Epithelial cell of prostate (primary cell): ENCODE data around the gene RAE1.

Experiments
- DNase-seq: peaks from one replicate; pipeline ENCODE4 v3.0.0-alpha.2; 2011; ENCODE audit warnings: low read depth, low spot score
- H3K27ac ChIP-seq: fragments of 450-650 bp; 2 replicates; pipeline ENCODE4 v1.5.1; 2017; ENCODE audit warnings: mild to moderate bottlenecking

Gene RAE1

DNA sequence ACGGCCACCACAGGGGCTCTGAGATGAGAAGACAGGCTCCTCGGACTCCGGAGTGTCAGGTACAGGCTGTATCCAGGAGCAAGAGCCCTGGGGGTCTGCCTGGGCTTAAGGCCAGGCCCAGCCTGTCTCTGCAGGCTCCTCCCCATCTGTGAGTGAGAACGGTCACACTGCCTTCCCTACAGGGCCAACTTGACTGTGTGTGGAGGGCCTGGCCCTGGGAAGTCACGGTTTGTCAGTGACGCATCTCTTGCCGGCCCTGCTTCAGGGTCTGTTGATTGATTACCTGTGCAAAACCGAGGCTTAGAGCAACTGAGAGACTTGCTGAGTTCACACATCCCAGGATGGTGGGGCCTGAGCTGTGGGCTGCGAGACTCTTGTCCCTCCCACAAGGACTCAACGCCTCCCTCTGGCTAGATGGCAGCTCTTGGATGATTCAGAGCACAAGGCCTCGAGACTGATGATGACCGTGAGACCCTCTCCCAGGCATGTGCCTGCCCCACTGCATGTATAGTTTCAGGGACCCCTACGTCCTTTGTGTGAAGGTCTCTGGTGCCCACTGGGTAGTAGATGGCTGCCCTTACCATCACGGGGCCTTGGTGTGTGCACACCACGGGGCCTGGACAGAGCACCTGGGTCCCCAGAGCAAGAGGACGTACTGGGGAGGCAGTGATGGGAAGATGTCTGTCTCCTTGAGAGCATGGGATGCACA is 46.1 kb downstream of the RAE1 start:
- H3K27ac ChIP-seq = no peak overlapping the region
- DNase-seq = no peak

DNA sequence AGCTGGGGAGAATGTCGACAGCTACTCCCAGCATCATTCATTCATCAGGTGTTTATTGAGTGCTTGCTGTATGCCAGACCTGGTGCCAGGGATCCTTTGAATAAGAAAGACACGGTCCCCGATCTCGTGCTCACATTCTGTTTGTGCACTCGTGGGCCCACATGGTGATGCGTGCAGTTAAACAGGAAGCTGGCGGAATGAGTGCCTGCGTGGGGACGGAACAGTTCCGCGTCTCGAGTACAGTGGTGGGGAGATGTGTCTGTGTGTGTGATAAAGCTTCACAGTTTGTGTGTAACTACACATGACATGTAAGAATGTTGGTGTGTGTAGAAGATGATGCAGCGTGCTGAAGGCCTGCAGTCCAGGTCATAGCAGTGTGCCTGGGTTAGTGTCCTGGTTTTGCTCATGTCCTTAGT is 46.6 kb downstream of the RAE1 start:
- DNase-seq = no peak
- H3K27ac ChIP-seq = no peak overlapping the region

- H3K27ac ChIP-seq = no peak overlapping the region
- no peak for DNase-seq
Observed at GRCh38 chr20:57398231-57398821, 47.3 kb downstream of the RAE1 start.

- H3K27ac ChIP-seq = no peak overlapping the region
- no peak for DNase-seq
Observed at GRCh38 chr20:57398901-57399535, 48.0 kb downstream of the RAE1 start.

DNA sequence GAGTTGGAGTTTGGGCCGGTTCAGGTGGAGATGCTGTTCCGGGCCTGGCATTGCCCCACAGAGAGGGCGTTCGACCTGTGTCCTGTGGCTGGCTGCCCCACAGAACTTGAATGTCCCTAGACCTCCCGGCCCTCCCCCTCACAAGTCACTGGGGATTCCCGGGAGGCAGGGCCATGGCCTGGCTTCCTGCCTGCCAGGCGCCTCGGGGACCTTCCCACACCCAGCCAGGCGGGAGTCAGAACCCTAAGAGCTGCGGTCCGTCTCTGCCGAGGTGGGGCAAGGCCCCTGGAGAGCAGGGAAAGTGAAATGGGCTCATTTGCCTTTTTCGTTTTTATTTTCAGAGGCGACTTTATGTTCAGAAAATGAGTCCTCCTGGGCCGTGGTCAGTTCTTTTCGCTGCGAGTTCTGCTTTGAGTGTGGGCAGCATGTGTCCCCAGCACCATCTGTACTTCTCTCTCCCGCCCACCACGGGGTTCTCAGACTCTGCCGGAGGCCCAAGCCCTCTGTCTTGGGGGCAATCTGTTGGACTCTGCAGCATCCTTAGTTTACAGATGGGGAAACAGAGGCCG is 48.6 kb downstream of the RAE1 start:
- no peak for DNase-seq
- no peak overlapping the region for H3K27ac ChIP-seq

DNA sequence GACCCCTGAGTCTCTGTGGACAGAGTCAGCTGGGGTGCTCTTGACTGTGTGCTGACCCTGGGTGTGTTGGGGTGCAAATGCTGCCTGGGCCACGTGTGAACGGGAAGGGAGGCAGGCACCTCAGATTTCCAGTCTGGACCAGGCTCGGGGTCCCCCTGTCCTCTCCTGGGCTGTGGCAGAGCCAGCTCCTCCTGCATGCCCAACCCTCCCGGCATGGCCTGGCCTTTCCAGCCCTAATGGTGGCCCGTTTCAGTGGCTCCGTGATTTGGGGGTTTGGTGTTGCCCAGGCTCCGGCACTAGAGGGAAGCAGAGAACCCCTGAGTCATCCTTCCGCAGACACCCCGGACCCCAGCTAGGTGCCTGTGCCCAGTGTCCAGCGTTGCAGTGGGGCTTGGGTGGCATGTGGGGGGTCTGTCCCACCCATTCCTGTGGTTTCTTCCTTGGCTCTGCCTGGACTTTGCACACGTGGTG is 49.2 kb downstream of the RAE1 start:
- no peak overlapping the region for H3K27ac ChIP-seq
- DNase-seq = no peak

- no peak for DNase-seq
- H3K27ac ChIP-seq = no peak overlapping the region
Observed at GRCh38 chr20:57400821-57401564, 49.9 kb downstream of the RAE1 start.

DNA sequence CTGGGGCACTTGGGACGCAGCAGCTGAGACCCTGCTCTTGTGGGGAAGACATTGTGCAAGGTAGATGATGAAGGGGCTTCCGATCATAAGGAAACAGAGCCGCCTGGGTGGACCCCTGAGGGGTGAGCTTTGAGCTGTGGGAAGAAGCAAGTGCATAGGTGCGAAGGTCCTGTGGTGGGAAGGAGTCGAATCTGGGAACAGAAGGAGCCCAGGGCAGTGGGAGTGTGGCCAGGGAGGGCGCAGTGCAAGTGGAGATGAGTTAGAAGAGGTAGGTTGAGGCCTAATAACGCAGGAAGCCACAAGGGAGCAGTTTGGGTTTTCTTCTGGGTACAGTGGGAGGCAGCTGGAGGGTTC is 50.5 kb downstream of the RAE1 start:
- H3K27ac ChIP-seq = no peak overlapping the region
- DNase-seq = no peak

DNA sequence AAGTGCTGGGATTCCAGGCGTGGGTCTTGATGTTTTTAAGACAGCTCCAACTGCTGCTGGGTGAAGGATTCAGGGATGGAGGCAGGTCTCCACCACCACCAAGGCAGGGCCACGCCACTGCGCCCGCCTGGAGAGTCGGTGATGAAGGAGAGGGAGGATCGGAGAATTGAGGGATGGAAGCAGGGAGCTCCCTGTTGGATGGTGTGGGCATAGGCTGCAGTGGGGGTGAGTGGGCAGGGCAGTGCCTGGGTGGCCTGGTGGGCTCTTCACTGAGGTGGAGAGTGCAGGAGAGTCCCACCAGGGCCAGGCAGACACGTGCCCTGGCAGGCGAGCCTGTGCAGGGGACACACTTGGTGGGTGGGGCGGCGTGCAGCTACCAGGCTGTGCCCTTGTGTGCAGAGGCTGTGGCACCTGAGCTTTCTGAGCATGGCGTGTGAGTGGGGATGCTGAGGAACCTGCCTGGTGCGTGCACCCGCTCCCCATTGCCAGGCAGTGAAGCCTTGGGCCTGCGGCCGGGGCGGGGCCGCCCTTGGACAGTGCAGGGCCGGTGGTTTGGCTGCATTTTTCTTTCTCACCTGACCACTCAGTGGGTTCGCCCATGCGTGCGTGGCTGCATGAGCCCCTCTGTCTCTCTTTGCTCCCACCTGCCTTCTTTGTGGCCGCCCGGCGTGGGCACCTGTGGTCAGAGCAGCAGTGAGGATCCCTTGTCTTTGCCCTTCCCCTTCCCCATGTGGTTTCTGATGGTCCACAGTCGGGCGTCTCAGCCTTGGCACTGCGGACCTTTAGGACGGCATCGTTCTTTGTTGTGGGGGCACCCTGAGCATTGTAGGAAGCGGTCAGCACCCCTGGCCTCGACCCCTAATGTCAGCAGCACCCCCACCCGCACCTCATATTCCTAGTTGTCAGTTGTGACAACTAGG is 51.4 kb downstream of the RAE1 start:
- no peak for DNase-seq
- no peak overlapping the region for H3K27ac ChIP-seq

- H3K27ac ChIP-seq = no peak overlapping the region
- no peak for DNase-seq
Observed at GRCh38 chr20:57403216-57403615, 52.2 kb downstream of the RAE1 start.

GRCh38 chr20:57404006-57404405 is 53.0 kb downstream of the RAE1 start:
- DNase-seq = no peak
- no peak overlapping the region for H3K27ac ChIP-seq

DNA sequence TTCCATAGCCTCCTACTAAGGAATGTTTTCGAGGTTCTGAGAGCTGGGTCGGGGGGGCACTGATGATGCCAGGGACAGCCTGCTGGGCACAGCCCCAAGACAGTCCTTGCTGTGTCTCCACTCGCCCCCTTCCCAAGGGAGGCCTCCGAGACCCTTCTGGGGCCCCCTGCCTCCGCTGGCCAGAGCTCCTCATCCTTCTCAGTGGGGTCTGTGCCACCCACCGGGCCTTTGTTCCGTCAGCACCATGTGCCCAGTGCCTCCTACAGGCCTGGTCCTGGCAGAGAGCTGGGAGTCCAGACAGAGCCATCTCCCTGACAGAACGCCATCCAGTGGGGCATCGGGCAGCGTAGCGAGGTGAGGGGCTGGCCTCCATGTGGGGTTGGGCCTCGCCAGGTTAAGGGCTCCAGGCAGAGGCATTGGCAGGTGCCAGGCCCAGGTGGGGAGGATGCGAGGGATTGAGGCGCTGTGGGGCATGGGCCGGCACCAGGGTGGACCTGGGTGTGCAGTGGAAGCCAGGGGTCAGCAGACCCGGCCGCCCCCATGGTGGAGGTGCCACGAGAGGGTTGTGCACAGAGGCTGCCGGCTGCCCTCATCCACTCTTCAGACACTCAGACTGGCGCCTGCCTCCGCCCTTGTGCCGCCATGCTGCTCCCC is 53.5 kb downstream of the RAE1 start:
- no peak overlapping the region for H3K27ac ChIP-seq
- no peak for DNase-seq

GRCh38 chr20:57405236-57406016 is 54.4 kb downstream of the RAE1 start:
- no peak for DNase-seq
- no peak overlapping the region for H3K27ac ChIP-seq

DNA sequence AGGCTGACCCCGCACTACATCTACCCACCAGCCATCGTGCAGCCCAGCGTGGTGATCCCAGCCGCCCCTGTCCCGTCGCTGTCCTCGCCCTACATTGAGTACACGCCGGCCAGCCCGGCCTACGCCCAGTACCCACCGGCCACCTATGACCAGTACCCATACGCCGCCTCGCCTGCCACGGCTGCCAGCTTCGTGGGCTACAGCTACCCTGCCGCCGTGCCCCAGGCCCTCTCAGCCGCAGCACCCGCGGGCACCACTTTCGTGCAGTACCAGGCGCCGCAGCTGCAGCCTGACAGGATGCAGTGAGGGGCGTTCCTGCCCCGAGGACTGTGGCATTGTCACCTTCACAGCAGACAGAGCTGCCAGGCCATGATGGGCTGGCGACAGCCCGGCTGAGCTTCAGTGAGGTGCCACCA is 56.5 kb downstream of the RAE1 start:
- no peak overlapping the region for H3K27ac ChIP-seq
- DNase-seq = no peak

DNA sequence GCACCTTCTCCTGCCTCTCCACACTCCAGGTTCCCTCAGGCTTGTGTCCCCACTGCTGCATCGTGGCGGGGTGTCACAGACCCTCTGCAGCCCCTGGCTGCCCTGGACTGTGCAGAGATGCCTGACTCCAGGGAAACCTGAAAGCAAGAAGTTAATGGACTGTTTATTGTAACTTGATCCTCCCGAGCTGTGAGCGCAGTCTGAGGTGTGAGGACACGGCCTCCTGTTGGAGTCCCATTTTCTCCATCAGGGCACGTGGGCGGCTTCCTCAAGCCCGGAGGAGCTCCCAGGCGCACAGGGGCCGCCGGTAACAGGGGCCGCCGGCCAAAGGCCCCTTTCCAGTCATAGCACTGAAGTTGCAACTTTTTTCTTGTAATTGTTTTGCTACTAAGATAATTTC is 57.1 kb downstream of the RAE1 start:
- DNase-seq = no peak
- H3K27ac ChIP-seq = no peak overlapping the region

- no peak for DNase-seq
- H3K27ac ChIP-seq = no peak overlapping the region
Observed at GRCh38 chr20:57408536-57409233, 57.6 kb downstream of the RAE1 start.

GRCh38 chr20:57409316-57409671 is 58.2 kb downstream of the RAE1 start:
- no peak for DNase-seq
- H3K27ac ChIP-seq = no peak overlapping the region
